HG03520 (cell line): ENCODE data around the gene CCDC88C.
"Not testable (repeated sequence)": the region's sequence is repeated elsewhere in the genome, so short reads cannot be mapped to it uniquely, and the experiment has no call there.

Source experiments
- ATAC-seq: cut with Tn5 transposase; IDR thresholded peaks from one replicate; pipeline ENCODE4 v1.9.1; 2021; ENCODE audit warnings: mild to moderate bottlenecking, moderate library complexity; ENCODE audit not compliant: unreplicated experiment

Gene CCDC88C

GRCh38 chr14:91255026-91255695 is 162.5 kb downstream of the CCDC88C start:
- ATAC-seq, result no peak

- no peak for ATAC-seq
Observed at GRCh38 chr14:91254461-91254860, 163.2 kb downstream of the CCDC88C start.

GRCh38 chr14:91253795-91254323 is 163.8 kb downstream of the CCDC88C start:
- ATAC-seq, result no peak

- no peak for ATAC-seq
Observed at GRCh38 chr14:91252871-91253794, 164.5 kb downstream of the CCDC88C start.

- no peak for ATAC-seq
Observed at GRCh38 chr14:91250912-91251311, 166.7 kb downstream of the CCDC88C start.

GRCh38 chr14:91249841-91250616 is 167.6 kb downstream of the CCDC88C start:
- peak; percentile 86 for ATAC-seq

- no peak for ATAC-seq
Observed at GRCh38 chr14:91246051-91246852, 171.4 kb downstream of the CCDC88C start.

GRCh38 chr14:91245616-91246015 is 172.0 kb downstream of the CCDC88C start:
- not testable (repeated sequence) for ATAC-seq

GRCh38 chr14:91245029-91245428 is 172.6 kb downstream of the CCDC88C start:
- no peak for ATAC-seq

- ATAC-seq, result no peak
Observed at GRCh38 chr14:91244501-91244901, 173.1 kb downstream of the CCDC88C start, which contains the start of gene GPR68. GPR68 (minus strand) TSS chr14:91244704; CDS start chr14:91235050, 9,654 bp downstream.

- ATAC-seq, result no peak
Observed at GRCh38 chr14:91243074-91243471, 174.5 kb downstream of the CCDC88C start.

- ATAC-seq, result no peak
Observed at GRCh38 chr14:91242635-91243034, 175.0 kb downstream of the CCDC88C start.

GRCh38 chr14:91241863-91242262 is 175.8 kb downstream of the CCDC88C start:
- ATAC-seq, result peak; percentile 48

GRCh38 chr14:91238661-91239060 is 179.0 kb downstream of the CCDC88C start:
- ATAC-seq, result no peak

GRCh38 chr14:91238085-91238484 is 179.5 kb downstream of the CCDC88C start:
- no peak for ATAC-seq

GRCh38 chr14:91237219-91237618 is 180.4 kb downstream of the CCDC88C start:
- no peak for ATAC-seq

GRCh38 chr14:91235841-91236240 is 181.8 kb downstream of the CCDC88C start:
- ATAC-seq, result no peak

- ATAC-seq, result no peak
Observed at GRCh38 chr14:91234791-91235114, 182.9 kb downstream of the CCDC88C start.

GRCh38 chr14:91233936-91234790 is 183.5 kb downstream of the CCDC88C start:
- no peak for ATAC-seq
